KMS-11 (cell line): ENCODE measurements around the gene CD81.

Experiments used
- H2AFZ ChIP-seq: fragments of 200-600 bp; sonication (generic); 2 replicates; pipeline ENCODE4 v1.6.1; 2016; ENCODE audit warnings: antibody characterized with exemption, mixed run types, low read depth
- H3K27ac ChIP-seq: fragments of 200-600 bp; sonication (generic); 2 replicates; pipeline ENCODE4 v1.6.1; 2016; ENCODE audit warnings: mild to moderate bottlenecking, mixed run types
- H3K27me3 ChIP-seq: fragments of 200-600 bp; sonication (generic); 2 replicates; pipeline ENCODE4 v1.6.1; 2017; ENCODE audit warnings: mild to moderate bottlenecking, low read depth, mixed run types, moderate library complexity; ENCODE audit not compliant: insufficient read depth
- H3K36me3 ChIP-seq: fragments of 200-600 bp; sonication (generic); 2 replicates; pipeline ENCODE4 v1.6.1; 2017; ENCODE audit warnings: mild to moderate bottlenecking, mixed run types; ENCODE audit not compliant: insufficient read depth
- H3K4me1 ChIP-seq: fragments of 200-600 bp; sonication (generic); 2 replicates; pipeline ENCODE4 v1.6.1; 2016; ENCODE audit warnings: mild to moderate bottlenecking, low read depth, mixed run types; ENCODE audit not compliant: poor library complexity, severe bottlenecking
- H3K4me2 ChIP-seq: fragments of 200-600 bp; sonication (generic); 2 replicates; pipeline ENCODE4 v1.7.0; 2016; ENCODE audit warnings: mild to moderate bottlenecking, mixed run types
- H3K4me3 ChIP-seq: fragments of 200-600 bp; sonication (generic); IDR thresholded peaks from 2 replicates; pipeline ENCODE4 v1.6.1; 2017; ENCODE audit warnings: low read depth, low read length, mixed read lengths; ENCODE audit not compliant: insufficient read depth
- H3K79me2 ChIP-seq: fragments of 200-600 bp; sonication (generic); 2 replicates; pipeline ENCODE4 v1.6.1; 2016; ENCODE audit warnings: low read depth, mixed run types; ENCODE audit not compliant: insufficient read depth
- H3K9ac ChIP-seq: fragments of 200-600 bp; sonication (generic); 2 replicates; pipeline ENCODE4 v1.6.1; 2016; ENCODE audit warnings: mild to moderate bottlenecking, mixed run types
- H4K20me1 ChIP-seq: fragments of 200-600 bp; sonication (generic); 2 replicates; pipeline ENCODE4 v1.6.1; 2016; ENCODE audit warnings: mild to moderate bottlenecking, mixed run types; ENCODE audit not compliant: insufficient read depth
- TF ChIP-seq, protein P1 (sequence below): fragments of 200-600 bp; sonication (generic); conservative IDR thresholded peaks from 2 replicates; pipeline ENCODE4 v1.6.1; 2017; ENCODE audit warnings: low read depth, mild to moderate bottlenecking, antibody characterized with exemption, low read length, moderate library complexity, mixed read lengths

The CD81 gene

DNA sequence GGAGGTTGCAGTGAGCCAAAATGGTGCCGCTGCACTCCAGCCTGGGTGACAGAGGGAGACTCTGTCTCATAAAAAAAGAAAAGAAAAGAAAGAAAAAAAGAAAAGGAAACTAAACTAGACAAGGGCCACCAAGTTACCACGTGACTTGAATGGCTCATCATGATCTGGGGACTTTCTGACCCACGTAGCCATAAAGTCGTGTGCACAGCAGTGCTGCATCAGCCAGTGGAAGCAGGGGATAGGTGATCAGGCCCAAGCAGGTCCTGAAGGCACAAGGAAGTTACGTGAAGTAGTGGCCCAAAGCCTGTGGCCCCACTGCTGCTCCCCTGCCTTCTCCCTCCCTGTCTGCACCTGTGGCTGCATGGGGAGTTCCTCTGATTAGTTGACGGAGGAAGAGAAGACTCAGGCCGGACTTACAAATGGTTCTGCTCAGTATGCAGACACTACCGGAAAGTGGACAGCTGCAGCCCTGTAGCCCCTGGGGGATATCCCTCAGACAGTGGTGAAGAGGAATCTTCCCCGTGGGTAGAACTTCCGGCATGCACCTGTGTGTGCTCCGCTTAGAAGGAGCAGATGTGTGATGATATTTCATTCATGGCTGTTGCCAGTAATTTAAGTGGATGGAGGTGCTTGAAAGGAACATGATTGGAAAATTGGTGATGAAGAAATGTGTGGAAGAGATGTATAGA is 18.2 kb upstream of the CD81 start:
- H3K27ac ChIP-seq = no peak overlapping the region
- H3K4me1 ChIP-seq = no peaks in the 10 kb centered on the region
- H3K36me3 ChIP-seq = no peaks in the 10 kb centered on the region
- no peak overlapping the region for H3K4me2 ChIP-seq
- TF ChIP-seq, protein P1, sequence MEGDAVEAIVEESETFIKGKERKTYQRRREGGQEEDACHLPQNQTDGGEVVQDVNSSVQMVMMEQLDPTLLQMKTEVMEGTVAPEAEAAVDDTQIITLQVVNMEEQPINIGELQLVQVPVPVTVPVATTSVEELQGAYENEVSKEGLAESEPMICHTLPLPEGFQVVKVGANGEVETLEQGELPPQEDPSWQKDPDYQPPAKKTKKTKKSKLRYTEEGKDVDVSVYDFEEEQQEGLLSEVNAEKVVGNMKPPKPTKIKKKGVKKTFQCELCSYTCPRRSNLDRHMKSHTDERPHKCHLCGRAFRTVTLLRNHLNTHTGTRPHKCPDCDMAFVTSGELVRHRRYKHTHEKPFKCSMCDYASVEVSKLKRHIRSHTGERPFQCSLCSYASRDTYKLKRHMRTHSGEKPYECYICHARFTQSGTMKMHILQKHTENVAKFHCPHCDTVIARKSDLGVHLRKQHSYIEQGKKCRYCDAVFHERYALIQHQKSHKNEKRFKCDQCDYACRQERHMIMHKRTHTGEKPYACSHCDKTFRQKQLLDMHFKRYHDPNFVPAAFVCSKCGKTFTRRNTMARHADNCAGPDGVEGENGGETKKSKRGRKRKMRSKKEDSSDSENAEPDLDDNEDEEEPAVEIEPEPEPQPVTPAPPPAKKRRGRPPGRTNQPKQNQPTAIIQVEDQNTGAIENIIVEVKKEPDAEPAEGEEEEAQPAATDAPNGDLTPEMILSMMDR = no peak
- no peaks in the 10 kb centered on the region for H3K79me2 ChIP-seq
- peaks cover 90% of the 10 kb centered on the region for H3K27me3 ChIP-seq
- H4K20me1 ChIP-seq = no peaks in the 10 kb centered on the region
- H3K9ac ChIP-seq = no peak overlapping the region
- no peak overlapping the region for H3K4me3 ChIP-seq
- H2AFZ ChIP-seq = no peak overlapping the region

DNA sequence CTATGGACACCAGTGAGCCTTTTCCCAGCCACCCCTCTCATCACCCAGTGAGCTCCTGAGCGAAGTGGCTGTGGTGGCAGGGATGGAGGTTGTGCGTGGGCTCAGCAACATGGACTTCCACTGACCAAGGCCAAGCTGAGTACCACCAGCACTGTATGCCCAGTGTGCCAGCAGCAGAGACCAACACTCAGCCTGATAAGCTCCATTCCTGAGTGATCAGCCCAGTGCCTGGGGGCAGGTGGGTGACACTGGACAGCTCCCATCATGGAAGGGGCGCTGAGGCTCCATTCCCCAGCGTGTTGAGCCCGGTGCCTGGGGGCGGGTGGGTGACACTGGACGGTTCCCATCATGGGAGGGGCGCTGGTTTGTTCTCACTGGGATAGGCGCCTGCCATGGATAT is 17.6 kb upstream of the CD81 start:
- Histone ChIP-seq H3K4me1 (no peaks in the 10 kb centered on the region), H3K27me3 (peaks cover 90% of the 10 kb centered on the region), H2AFZ (no peak overlapping the region), H3K79me2 (no peaks in the 10 kb centered on the region), H3K27ac (no peak overlapping the region), H3K4me3 (no peak overlapping the region), H3K36me3 (no peaks in the 10 kb centered on the region), H3K9ac (no peak overlapping the region), H3K4me2 (no peak overlapping the region), H4K20me1 (no peaks in the 10 kb centered on the region)
- TF ChIP-seq, protein P1 = no peak

DNA sequence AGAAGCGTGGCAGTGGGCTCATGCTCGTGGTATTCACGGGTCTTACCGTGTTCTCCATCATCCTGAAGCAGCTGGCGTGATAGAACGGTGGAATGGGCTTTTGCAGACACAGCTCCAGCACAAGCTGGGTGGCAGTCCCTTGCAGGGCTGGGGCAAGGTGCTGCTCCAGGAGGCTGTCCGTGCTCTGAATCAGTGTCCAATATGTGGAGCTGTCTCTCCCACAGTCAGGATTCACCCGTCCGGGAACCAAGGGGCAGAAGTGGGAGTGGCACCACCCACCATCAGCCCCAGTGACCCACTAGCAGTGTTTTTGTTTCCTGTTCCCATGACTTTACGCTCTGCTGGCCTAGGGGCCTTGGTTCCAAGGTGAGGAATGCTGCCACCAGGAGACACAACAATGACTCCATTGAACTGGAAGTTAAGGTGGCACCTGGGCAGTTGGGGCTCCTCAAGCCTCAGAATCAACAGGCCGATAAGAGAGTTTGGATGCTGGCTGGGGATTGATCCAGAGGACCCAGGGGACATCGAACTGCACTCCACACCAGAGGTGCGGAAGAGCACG is 16.9 kb upstream of the CD81 start:
- H4K20me1 ChIP-seq = no peaks in the 10 kb centered on the region
- H3K4me3 ChIP-seq = no peak overlapping the region
- H3K36me3 ChIP-seq = no peaks in the 10 kb centered on the region
- no peak overlapping the region for H2AFZ ChIP-seq
- no peaks in the 10 kb centered on the region for H3K79me2 ChIP-seq
- H3K4me1 ChIP-seq = no peaks in the 10 kb centered on the region
- TF ChIP-seq, protein P1 = no peak
- H3K27ac ChIP-seq = no peak overlapping the region
- H3K27me3 ChIP-seq = peaks cover 90% of the 10 kb centered on the region
- no peak overlapping the region for H3K4me2 ChIP-seq
- no peak overlapping the region for H3K9ac ChIP-seq

DNA sequence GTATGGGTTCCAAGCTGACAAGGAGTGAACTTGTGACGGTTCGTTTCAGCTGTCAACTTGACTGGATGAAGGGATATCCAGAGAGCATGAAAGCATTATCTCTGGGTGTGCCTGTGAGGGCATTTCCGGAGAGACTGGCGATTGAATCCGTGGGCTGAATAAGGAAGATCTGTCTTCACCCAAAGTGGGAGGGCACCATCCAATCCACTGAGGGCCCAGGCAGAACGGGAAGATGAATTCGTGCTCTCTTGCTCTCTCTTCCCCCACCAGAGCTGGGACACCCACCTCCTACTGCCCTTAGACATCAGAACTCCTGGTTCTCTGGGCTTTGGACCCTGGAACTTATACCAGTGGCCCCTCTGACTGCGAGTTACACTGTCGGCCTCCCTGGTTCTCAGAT is 15.5 kb upstream of the CD81 start:
- no peak overlapping the region for H3K4me2 ChIP-seq
- H3K4me3 ChIP-seq = no peak overlapping the region
- TF ChIP-seq, protein P1 = no peak
- no peaks in the 10 kb centered on the region for H3K36me3 ChIP-seq
- H2AFZ ChIP-seq = no peak overlapping the region
- H3K4me1 ChIP-seq = no peaks in the 10 kb centered on the region
- no peaks in the 10 kb centered on the region for H4K20me1 ChIP-seq
- H3K79me2 ChIP-seq = no peaks in the 10 kb centered on the region
- H3K27me3 ChIP-seq = peaks cover 95% of the 10 kb centered on the region
- no peak overlapping the region for H3K9ac ChIP-seq
- H3K27ac ChIP-seq = no peak overlapping the region
